CD4-positive, alpha-beta T cell (primary cell): ENCODE results near the gene PRKAR1B. TPM values are rescaled to one million over a fixed set of nuclear protein-coding genes. Genes with fewer than 3 reads are reported as not detected.

Source experiments
- ATAC-seq: fragments of 200-7000 bp; cut with Tn5 transposase; one replicate; pipeline ENCODE4 v1.10.0; 2022; ENCODE audit warnings: mild to moderate bottlenecking; ENCODE audit not compliant: poor library complexity
- CTCF ChIA-PET: fragments of 350-600 bp; sonication (Branson Sonifier 250); formaldehyde crosslinking; loops from one replicate; lab custom pipeline; 2021; ENCODE audit warnings: antibody characterized with exemption, inconsistent platforms; lab: Charles Lee
- POLR2A ChIA-PET: fragments of 350-600 bp; sonication (Branson Sonifier 250); formaldehyde crosslinking; loops from one replicate; lab custom pipeline; 2021; ENCODE audit warnings: antibody characterized with exemption, inconsistent platforms; lab: Charles Lee
- DNase-seq, 14 experiments: peaks; one replicate each; pipeline ENCODE4 v3.0.0-alpha.2; 2013 to 2020; ENCODE audit warnings: mixed read lengths in 2 of 14
- H3K27ac ChIP-seq, 2 donors: one replicate each; pipeline versions ENCODE4 v1.5.1 to v1.7.0; 2013; ENCODE audit warnings: low read length in 2 of 2, low read depth in 1 of 2, mild to moderate bottlenecking in 1 of 2
- H3K27me3 ChIP-seq, 2 experiments: 1 replicate in 1 of 2; 2 replicates in 1 of 2; pipeline versions ENCODE4 v1.6.1 to v1.7.0; 2013; ENCODE audit warnings: low read length in 2 of 2, control low read depth in 1 of 2, mild to moderate bottlenecking in 1 of 2, moderate library complexity in 1 of 2; ENCODE audit not compliant: insufficient read depth in 2 of 2, control insufficient read depth in 1 of 2
- H3K36me3 ChIP-seq: one replicate; pipeline ENCODE4 v1.6.1; 2013; ENCODE audit warnings: low read length, control low read depth; ENCODE audit not compliant: insufficient read depth
- H3K4me1 ChIP-seq: one replicate; pipeline ENCODE4 v1.6.1; 2013; ENCODE audit warnings: low read length, control low read depth; ENCODE audit not compliant: insufficient read depth
- H3K4me3 ChIP-seq: one replicate; pipeline ENCODE4 v1.5.1; 2013; ENCODE audit warnings: mild to moderate bottlenecking, low read length, moderate library complexity
- H3K9me3 ChIP-seq, 2 experiments: 1 replicate in 1 of 2; 2 replicates in 1 of 2; pipeline versions ENCODE4 v1.6.1 to v1.7.0; 2013; ENCODE audit warnings: low read length in 2 of 2, mild to moderate bottlenecking in 2 of 2, control low read depth in 1 of 2, moderate library complexity in 1 of 2; ENCODE audit not compliant: control insufficient read depth in 1 of 2, insufficient read depth in 1 of 2
- H3K27ac Mint-ChIP-seq: one replicate; pipeline ENCODE4 v1.8.0; 2020; ENCODE audit warnings: mixed read lengths
- H3K27me3 Mint-ChIP-seq: one replicate; pipeline ENCODE4 v1.8.0; 2021; ENCODE audit warnings: mixed read lengths
- H3K36me3 Mint-ChIP-seq: one replicate; pipeline ENCODE4 v1.8.0; 2021; ENCODE audit warnings: low read depth, mixed read lengths
- H3K4me1 Mint-ChIP-seq: one replicate; pipeline ENCODE4 v1.8.0; 2021; ENCODE audit warnings: low read depth, mixed read lengths
- H3K4me3 Mint-ChIP-seq: one replicate; pipeline ENCODE4 v1.8.0; 2020; ENCODE audit warnings: mild to moderate bottlenecking, mixed read lengths
- H3K9me3 Mint-ChIP-seq: one replicate; pipeline ENCODE4 v1.8.0; 2020; ENCODE audit warnings: mixed read lengths
- CTCF ChIP-seq: fragments of 200-600 bp; IDR thresholded peaks from one replicate; pipeline ENCODE4 v1.8.0; 2022; ENCODE audit warnings: antibody characterized with exemption, mild to moderate bottlenecking
- intact Hi-C, 2 experiments: fragments of 100-400 bp; cut with DNase I in 1 of 2; cut with micrococcal nuclease in 1 of 2; formaldehyde crosslinking; loops; one replicate each; pipeline versions ENCODE4 v1.15.1 to v1.9.0; 2023 to 2025; cut with DNase I, micrococcal nuclease
- total RNA-seq, 174 experiments: library from RNA in 2 of 174; stranded (reverse) in 2 of 174; gene quantifications; one replicate each; pipeline ENCODE4 v1.2.3 and lab custom pipeline; 2021 to 2026

PRKAR1B gene
- total RNA-seq, 2 experiments from 2014 or later = 18.8 to 19.5 TPM

GRCh38 chr7:524800-525199 lies 202.3 kb downstream of the PRKAR1B start:
- Histone ChIP-seq H3K27ac (no peak overlapping the region), H3K4me3 (no peak overlapping the region), H3K4me1 (peaks cover 29% of the 10 kb centered on the region), H3K27me3 (peaks cover 29 to 36% of the 10 kb centered on the region in 2 experiments), H3K36me3 (no peaks in the 10 kb centered on the region), H3K9me3 (peaks cover 0 to 20% of the 10 kb centered on the region in 2 experiments)
- Mint-ChIP-seq H3K27ac (no peak overlapping the region), H3K36me3 (no peaks in the 10 kb centered on the region), H3K9me3 (no peaks in the 10 kb centered on the region), H3K27me3 (peaks cover 36% of the 10 kb centered on the region), H3K4me1 (no peaks in the 10 kb centered on the region), H3K4me3 (no peak overlapping the region)
- intact Hi-C loops = loop anchor here (5.0 to 10.0 kb wide), 3 partner anchors 113 to 248 kb away; no protein-coding TSS in a partner anchor
- ATAC-seq (no peak), DNase-seq (no peak)
- POLR2A ChIA-PET = no interaction called here
- CTCF ChIA-PET = no interaction called here
- TF ChIP-seq CTCF = no peak

- Mint-ChIP-seq H3K27me3 (peaks cover 37% of the 10 kb centered on the region), H3K4me1 (peaks cover 1% of the 10 kb centered on the region), H3K9me3 (no peaks in the 10 kb centered on the region), H3K36me3 (no peaks in the 10 kb centered on the region), H3K4me3 (no peak overlapping the region), H3K27ac (no peak overlapping the region)
- TF ChIP-seq CTCF = no peak
- Histone ChIP-seq H3K4me1 (peaks cover 29% of the 10 kb centered on the region), H3K4me3 (no peak overlapping the region), H3K27ac (no peak overlapping the region), H3K27me3 (peaks cover 28 to 36% of the 10 kb centered on the region in 2 experiments), H3K9me3 (peaks cover 0 to 20% of the 10 kb centered on the region in 2 experiments), H3K36me3 (no peaks in the 10 kb centered on the region)
- DNase-seq (no peak), ATAC-seq (no peak)
- ChIA-PET POLR2A (no interaction called here), CTCF (no interaction called here)
- intact Hi-C loops = loop anchor here (5.0 to 10.0 kb wide), 2 partner anchors 114 to 199 kb away; no protein-coding TSS in a partner anchor
Measured at GRCh38 chr7:523347-524336, 203.4 kb downstream of the PRKAR1B start.

- ATAC-seq = no peak
- peaks cover 29 to 38% of the 10 kb centered on the region in 2 experiments for H3K27me3 ChIP-seq
- no peaks in the 10 kb centered on the region for H3K36me3 ChIP-seq
- H3K36me3 Mint-ChIP-seq = no peaks in the 10 kb centered on the region
- no peak for TF ChIP-seq CTCF
- H3K27me3 Mint-ChIP-seq = peaks cover 43% of the 10 kb centered on the region
- CTCF ChIA-PET = no interaction called here
- intact Hi-C loops = loop anchor here (5.0 to 10.0 kb wide), 2 partner anchors 114 to 198 kb away; no protein-coding TSS in a partner anchor
- no peak overlapping the region for H3K27ac Mint-ChIP-seq
- DNase-seq = no peak
- H3K9me3 Mint-ChIP-seq = no peaks in the 10 kb centered on the region
- no peak overlapping the region for H3K27ac ChIP-seq
- H3K4me1 ChIP-seq = peaks cover 34% of the 10 kb centered on the region
- no peak overlapping the region for H3K4me3 ChIP-seq
- H3K9me3 ChIP-seq = peaks cover 0 to 21% of the 10 kb centered on the region in 2 experiments
- peaks cover 6% of the 10 kb centered on the region for H3K4me1 Mint-ChIP-seq
- H3K4me3 Mint-ChIP-seq = no peak overlapping the region
- POLR2A ChIA-PET = no interaction called here
Measured at GRCh38 chr7:522951-523314, 204.1 kb downstream of the PRKAR1B start.
